HG02870 (cell line): ENCODE results near the gene ASIC4.
A peak's percentile ranks its signal among the peaks of the same experiment; 100 is the strongest.

Experiments used
- ATAC-seq: cut with Tn5 transposase; IDR thresholded peaks from one replicate; pipeline ENCODE4 v1.9.1; 2021; ENCODE audit warnings: mild to moderate bottlenecking, moderate library complexity; ENCODE audit not compliant: unreplicated experiment

The ASIC4 gene

DNA sequence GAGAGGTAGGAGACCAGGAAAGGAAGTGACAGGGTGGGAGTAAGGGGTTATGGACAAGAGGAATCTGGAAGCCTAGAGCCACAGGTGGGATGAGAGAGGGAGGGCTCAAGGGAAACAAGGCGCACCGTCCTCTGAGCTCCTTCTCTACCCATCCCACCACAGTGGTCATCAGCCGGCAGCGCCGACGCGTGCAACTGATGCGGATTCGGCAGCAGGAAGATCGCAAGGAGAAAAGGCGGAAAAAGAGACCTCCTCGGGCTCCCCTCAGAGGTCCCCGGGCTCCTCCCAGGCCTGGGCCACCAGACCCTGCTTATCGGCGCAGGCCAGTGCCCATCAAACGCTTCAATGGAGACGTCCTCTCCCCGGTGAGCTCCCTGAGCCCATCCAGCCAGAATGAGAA, 34.7 kb downstream of the ASIC4 start:
- ATAC-seq: no peak

DNA sequence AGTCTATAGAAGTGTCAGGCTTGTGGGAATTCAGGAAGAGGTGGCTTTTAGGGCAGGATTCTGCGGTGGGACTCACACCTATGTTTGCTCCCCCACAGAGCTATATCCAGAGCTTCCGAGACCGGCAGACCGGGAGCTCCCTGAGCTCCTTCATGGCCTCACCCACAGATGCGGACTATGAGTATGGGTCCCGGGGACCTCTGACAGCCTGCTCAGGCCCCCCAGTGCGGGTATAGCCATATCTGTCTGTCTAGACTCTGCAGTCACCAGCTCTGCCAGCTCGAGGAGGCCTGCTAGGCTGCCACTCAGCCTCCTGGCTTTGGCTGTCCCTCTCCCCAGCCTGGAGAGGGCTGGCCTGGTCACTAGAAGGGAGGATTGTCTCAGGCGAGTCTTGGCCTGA, 35.3 kb downstream of the ASIC4 start:
- no peak for ATAC-seq

DNA sequence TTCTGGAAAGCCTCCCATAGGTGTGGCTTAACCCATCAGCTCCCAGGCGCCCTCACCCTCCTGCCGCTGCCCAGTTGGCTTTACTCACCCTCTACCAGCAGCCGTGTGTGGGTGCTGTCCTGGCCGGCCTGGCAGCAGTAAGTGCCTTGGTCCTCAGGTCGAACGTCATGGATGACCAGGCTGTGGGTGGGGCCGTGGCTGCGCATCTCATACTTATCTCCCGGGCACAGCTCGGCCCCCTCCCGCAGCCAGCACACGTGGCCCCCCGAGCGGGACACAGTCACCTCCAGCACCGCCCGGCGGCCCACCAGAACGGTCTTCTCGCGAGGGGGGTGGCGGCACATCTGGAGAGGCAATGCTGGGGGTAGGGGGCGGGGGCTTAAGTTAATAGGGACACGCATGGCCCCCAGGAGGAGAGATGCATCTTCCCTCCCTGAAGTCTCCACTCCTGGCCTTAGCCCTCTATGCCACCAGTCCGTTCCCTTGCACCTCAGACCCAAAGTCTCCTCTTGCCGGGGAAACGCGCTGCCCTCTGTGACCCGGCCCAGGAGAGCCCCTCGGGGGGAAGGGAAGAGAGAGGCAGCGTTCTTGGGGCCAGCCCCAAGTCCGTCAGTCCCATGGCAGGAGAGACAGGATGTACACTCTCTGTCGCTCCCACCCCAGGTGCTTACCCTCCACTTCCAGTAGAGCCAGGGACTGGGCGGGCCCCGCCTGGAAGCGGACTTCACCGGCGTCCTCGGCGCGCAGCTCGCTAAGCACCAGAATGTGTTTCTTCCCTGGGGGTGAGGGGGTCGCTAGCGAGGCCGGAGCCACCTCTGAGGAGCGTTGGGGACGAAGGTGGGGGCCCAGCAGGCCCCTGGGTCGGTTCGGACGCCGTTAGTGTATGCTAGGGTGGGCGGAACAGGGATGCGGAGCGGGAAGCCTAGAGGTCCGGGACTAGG, 37.4 kb downstream of the ASIC4 start:
- ATAC-seq: peak; percentile 15

DNA sequence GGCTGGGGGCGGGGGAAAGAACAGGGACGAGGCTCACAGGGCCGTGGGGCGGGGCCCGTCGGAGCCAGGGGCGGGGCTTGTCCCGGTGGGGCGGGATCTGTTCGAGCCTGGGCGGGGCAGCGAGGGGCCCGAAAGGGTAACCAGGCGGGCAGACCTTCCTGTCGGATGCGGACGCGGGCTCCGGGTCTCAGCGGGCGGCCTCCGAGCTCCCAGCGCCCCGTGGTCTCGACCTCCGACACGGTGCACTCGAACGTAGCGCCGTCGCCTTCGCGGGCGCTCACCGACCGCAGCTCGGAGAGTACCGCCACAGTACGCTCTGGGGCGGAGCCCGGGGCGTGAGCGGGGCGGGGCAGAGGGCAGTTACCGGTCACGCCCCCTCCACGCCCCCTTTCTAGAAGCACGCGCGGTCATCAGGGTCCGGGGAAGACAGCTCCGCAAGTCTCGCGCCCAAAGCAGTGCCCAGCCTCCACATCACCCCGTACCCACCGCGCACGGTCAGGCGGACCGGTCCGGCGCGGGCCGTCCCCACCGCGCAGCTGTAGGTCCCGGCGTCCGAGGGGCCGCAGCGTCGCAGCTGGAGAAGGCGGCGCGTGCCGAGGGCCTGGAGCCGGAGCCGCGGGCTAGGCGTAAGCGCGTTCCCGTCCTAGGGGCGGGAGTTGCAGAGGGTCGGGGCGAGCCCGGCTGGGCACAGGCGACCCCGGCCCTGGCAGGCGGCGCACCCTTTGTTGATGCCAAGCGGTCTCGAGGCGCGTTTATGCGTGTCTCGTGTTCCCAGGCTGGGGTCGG, 38.3 kb downstream of the ASIC4 start:
- peak; percentile 92 for ATAC-seq

DNA sequence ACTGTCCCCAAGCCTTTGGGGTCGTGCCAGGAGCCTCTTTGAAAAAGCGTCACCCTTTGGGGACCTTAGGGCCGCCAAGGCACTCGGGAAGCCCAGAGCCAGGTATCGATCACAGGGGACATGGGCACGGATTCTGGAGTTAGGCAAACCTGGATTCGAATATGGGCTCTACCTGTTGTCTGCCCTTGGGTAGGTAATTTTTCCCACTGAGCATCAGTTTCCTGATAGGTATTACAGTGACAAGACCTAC, 38.8 kb downstream of the ASIC4 start:
- no peak for ATAC-seq

DNA sequence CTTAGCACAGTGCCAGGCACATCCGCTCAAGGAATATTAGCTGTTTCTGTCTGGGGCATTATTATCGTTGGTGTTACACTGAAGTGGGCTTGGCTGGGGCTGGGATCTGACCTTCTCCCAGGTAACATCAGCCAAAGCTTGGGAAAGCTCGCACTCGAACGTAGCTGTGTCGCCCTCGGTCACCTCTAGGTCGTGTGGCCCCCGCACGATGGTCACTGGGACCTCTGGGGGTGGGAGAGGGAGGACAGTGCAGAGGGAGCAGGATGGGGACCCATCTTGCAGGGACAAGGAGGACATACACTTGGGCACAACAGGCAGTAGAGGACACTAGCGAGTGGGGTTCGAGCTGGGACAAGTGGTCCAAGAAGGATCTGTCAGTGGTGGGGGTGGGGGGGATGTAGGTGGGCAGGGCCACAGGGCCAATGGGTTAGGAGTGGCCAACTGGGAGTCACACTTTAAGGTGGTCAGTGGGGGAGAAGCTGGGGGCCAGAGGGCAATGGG, 39.2 kb downstream of the ASIC4 start:
- no peak for ATAC-seq

DNA sequence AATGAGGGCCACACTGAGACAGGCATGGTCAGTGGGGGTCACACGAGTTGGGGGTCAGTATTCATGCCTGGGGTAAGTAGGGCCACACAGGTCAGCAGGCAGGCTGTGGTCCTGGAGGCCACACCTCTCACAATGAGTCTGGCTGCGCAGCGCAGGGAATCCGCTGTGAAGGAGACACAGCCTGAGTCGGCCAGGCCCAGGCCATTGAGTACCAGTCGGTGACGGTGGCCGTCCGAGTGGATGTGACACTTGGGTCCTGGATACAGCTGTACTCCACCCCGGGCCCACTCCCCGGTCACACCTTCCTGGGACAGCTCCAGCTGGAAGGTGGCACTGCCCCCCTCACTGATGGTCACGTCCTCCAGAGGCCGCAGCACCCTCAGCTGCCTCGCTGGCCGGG, 40.1 kb downstream of the ASIC4 start:
- no peak for ATAC-seq

DNA sequence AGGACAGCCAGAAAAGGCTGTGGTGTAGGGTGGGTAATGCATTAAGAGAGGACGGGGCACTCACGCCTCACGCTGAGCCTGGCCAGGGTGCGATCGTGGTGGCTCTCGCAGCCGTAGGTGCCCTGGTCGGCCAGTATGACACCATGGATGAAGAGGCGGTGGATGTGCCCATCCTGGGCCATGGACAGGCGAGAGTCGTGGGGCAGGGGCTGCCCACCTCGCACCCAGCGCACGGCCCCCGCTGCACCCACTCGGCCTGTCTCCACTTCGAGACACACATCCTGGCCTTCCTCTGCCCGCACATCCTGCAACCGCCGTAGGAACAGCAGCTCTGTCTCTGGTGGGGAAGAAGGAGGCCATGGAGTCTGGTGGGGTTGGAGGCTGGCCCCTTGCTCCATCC, 41.7 kb downstream of the ASIC4 start:
- ATAC-seq: no peak

DNA sequence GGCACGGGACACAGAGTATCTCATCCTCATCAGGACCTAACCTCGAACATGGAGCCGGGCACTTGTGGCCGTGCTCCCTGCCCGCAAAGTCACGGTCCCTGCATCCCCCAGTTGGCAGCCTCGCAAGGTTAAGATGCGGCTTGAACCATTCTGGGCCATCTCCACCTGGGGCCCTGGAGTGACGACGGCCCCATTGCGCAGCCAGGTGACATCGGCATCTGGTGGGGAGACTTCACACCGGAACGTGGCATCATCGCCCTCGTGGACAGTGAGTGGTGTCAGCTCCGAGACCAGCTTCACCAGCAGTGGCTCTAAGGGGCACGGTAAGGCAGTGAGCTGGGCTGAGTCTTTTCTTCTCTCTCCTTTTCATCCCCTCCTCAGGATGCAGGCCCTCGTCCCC, 42.1 kb downstream of the ASIC4 start:
- ATAC-seq: no peak

DNA sequence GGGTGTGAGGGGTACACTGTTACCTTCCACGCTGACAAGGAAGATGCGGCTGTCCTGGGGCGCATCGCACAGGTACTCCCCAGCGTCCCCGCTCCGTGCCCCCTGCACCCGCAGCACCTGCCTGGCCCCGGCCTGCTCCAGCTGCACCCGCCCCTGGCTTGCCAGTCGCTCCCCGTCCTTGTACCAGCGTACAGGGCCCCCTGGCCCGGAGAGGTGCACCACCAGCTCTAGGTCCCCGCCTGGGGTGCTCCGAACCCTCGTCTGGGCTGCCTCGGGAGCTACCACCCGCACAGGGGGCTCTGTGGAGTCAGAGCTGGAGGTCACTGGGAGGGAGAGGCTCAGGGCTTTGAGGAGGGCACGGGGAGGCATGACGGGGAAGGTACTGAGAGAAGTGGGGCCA, 43.0 kb downstream of the ASIC4 start:
- ATAC-seq: no peak

DNA sequence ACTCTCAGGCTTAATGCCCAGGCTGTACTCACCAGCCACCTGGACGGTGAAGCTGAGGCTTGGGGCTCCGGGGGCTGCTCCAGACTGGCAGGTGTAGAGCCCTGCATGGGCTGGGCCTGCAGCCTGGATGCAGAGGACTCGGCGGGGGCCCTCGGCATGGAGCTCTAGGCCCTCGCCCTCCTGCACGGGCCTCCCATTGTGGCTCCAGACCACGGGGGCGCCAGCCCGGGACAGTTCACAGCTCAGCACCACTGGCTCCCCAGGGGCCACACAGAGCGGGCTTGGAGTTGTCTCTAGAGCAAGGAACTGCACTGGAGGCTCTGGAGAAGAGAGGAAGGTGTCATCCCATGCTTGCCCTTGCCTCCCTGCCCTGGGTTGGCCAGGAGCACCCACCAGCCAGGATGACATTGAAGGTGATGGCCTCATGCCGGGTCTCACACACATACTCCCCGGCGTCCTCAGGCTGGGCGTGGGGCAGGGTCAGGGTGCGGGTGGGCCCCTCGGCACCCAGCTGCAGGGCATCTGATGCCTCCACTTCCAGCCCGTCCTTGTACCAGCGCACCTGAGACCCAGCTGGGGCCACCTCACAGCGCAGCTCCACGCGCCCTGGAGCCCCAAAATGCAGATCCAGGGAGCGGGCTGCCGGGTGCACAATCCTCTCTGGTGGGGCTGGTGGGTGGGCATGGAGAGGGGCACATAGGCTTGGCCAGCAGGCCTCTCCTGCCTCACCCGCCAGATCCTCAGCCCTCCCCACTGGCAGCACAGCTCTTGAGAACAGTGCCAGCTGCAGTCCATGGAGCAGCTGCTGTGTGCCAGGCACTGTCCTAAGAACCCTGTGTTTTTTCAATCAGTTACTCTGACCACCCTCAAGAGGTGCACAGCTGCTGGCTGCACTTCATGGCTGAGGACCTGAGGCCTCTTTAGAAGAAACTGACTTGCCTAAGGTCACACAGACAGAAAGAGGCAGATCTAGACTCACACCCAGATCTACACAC, 43.8 kb downstream of the ASIC4 start:
- ATAC-seq: no peak

DNA sequence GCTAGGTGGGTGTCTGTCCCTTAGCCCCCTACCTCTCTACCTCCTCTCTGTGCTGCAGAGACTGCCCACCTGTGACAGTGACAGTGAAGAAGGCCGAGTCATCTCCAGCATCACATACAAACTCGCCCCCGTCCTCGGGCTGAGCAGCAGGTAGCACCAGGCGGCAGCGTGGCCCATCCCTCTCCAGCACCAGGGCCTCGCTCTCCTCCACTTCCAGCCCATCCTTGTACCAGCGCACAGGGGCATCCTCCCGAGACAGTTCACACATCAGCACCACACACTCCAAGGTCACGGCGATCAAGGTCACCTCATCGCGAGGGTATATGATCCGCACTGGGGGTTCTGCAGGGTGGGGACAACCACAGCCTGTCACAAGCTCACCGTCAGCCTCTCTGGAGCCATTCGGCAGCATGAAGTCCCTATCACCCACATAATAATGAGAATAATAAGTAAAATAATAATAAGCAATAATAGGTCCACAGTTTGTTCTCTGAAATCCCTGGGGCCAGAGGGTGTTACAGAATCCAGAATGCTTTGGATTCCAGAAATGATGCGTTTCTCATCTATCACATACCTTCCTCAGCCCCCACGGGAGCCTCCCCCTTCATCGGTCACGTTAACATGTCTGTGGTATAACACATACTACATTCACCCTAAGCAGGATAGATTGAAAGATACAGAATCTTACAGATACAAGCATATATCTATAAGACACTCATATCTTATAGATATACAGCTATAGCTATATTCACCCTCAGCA, 45.1 kb downstream of the ASIC4 start:
- ATAC-seq: no peak

DNA sequence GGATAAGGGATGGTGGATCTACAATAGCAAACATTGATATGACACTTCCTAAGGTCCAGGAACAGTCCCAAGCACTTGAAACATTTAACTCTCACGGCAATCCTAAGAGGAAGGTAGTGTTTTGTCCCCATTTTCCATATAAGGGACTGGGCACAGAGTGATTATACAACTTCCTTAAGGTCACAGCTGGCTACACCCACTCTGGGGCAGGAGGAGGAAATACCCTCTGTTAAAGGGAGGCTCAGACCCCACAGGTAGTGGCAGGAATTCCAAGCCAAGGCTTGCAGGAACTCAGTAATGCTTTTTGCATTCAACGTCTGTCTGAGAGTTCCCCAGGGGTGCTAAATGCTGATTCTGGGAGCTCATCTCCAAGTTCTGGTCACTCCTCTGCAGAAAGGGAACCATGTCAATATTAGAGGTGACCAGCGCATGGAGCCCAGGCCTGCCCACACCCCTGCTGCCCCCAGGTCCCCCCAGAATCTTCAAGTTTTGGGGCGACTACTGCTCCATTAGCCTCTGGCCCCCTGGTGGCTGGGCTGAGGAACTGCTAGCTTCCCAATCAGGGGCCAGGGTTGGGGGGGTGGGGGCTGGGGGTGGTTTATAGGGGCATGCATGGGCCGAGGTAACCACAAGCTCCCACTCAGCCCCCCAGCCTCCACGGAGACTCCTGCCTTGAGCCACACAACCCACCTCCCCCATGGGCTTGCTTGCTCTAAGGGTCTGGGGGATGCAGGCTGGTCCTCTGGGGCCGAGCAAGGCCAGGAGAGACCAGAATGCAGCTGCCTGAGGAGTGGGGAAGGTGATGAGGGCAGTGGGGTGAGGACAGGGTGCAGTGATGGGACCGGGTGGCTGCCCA, 46.0 kb downstream of the ASIC4 start:
- no peak for ATAC-seq

DNA sequence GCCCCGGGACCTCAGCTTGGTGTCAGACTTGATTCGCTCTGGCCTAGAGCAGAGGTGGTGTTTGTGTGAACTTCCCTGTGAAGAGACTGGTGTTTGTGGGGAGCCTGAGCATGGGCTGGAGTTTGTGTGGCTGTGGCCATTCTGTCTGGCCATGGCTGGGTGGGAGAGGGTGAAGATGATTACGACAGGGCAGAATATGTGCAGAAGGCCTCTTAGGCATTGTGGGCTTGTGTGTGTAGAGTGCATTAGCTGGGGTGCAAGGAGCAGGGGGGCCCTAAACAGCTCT, 46.6 kb downstream of the ASIC4 start:
- no peak for ATAC-seq

DNA sequence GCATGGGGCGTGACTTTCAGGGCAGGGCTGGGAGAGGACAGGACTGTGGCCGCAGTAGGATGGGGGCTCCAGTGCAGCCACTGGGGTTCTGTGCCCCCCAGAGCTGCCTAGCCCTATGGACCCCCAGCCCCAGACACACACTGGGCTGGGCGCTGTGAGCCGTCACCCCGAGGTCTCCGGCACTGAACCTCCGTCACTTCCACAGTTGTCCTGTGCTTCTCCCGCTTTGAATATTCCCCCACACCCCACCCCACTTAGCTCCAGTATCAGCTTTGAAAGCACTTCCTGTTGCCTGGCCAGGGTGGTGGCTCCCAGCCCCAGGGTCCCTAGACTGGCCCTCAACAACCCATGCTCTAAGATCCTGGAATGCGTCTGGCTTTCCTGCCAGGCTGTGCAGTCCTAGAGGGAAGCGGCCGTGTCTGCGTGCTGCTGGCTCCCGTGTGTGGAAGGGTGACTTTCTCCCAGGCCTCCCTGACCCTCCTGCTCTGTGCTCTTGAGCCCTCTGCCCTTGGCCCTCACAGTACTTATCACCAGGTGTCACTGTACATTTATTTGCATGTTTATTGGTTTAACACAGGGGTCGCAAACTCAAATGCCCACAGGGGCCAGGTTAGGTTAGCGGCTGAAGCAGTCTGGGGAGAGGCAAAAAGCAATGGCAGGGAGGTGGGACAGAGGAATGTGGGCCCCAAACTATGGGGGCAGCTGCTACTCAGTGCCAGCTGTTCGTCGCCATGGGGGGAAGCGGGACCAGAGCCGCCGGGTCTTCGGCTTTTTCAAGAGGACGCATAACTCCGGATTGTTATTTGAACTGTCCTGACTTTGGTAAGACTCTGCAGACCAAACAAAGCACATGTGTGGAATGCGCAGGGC, 47.1 kb downstream of the ASIC4 start:
- no peak for ATAC-seq

DNA sequence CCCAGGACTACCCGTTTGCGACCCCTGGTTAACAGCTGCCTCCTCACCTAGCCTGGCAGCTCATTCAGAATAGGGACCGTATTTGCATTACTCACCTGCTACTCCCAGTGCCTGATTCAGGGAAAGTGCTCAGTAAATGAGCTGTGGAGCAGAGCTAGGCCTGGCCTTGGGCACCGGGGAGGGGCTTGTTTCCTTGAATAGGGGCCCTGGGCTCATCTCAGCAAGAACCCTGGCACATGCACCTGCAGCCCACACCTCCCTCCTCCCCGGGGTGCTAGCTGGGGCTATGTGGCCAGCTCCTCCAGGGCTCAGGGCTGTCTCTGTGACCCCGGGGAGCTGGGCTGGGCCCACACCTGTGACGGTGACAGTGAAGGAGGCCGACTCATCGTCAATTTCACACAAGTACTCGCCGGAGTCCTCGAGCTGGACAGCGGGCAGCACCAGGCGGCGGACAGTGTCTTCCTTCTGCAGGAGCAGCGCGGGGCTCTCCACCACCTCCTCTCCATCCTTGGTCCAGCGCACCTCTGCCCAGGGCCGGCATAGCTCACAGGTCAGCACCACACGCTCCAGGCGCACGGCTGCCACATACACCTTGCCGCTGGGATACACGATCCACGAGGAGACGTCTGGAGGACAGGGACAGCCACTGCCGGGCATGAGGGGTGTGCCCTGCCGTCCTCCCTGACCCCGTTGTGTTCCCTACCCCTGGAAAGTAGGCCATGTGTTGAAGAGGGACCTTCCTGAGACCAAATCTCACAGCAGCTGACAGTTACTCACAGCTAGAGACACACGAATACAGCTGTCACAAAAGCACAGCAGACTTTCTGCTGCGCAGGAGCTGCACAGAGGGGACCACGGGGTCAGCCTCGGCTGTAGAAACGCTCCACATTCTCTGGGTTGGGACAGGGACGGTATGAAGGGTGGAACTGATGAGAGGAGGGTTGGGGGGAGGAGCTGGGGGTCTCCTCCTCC, 48.1 kb downstream of the ASIC4 start:
- no peak for ATAC-seq

DNA sequence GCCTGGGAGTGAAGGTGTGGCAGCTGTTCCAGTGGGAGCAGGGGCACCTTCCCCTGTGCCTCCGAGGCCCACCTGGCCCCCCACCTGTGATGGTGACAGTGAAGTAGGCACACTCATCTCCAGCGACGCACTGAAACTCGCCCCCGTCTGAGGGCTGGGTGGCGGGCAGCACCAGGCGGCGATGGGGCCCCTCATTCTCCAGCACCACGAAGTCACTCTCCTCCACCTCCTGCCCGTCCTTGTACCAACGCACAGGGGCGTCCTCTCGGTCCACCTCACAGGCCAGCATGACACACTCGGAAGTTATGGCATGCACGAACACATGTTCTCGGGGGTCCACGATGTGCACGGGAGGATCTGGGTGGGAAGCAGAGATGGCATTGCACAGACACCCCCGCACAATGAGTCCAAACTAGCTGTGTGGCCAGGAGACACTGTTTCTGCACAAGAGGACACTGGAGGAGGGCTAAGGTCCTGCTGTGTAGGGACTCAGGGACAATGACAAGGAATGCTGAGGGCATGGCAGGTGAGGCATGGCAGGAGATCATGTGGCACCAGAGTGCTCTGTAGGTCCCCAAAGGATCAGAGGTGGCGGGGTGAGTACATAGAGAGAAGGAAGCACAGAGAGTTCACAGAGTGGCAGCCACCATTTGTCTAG, 49.1 kb downstream of the ASIC4 start:
- ATAC-seq: no peak
